Embryonic facial prominence (tissue), 1 donor: Measurements from ENCODE around the gene NSUN4.
"Not testable (repeated sequence)": the region's sequence is repeated elsewhere in the genome, so short reads cannot be mapped to it uniquely, and the experiment has no call there.

ENCODE experiments used
- DNase-seq: peaks from one replicate; pipeline ENCODE4 v3.0.0-alpha.2; 2016; ENCODE audit errors: extremely low spot score

NSUN4 gene

GRCh38 chr1:46340404-46341221, at the start of gene NSUN4:
Gene NSUN4 (plus strand): TSS chr1:46340807. CDS start chr1:46340827, 20 bp downstream.
- DNase-seq, result peak; percentile 94

GRCh38 chr1:46295306-46295705, 45.3 kb upstream of the NSUN4 start:
- DNase-seq, result no peak

- DNase-seq, result no peak
These were observed 42.2 kb upstream of the NSUN4 start for GRCh38 chr1:46298387-46298786.

GRCh38 chr1:46300673-46301405, 39.8 kb upstream of the NSUN4 start:
- no peak for DNase-seq

GRCh38 chr1:46301406-46301807, 39.2 kb upstream of the NSUN4 start:
- no peak for DNase-seq

GRCh38 chr1:46301808-46302640, 38.6 kb upstream of the NSUN4 start:
- DNase-seq, result no peak

- no peak for DNase-seq
These were observed 38.0 kb upstream of the NSUN4 start for GRCh38 chr1:46302641-46303037.

- peak; percentile 91 for DNase-seq
These were observed 37.4 kb upstream of the NSUN4 start, which contains the start of the genes LRRC41 and UQCRH for GRCh38 chr1:46303038-46303871. Gene LRRC41 (minus strand): TSS chr1:46303616. CDS start chr1:46303322, 294 bp downstream. Gene UQCRH (plus strand): TSS chr1:46303698. CDS start chr1:46303767, 69 bp downstream.

- peak; percentile 7 for DNase-seq
These were observed 36.7 kb upstream of the NSUN4 start for GRCh38 chr1:46303872-46304326.

GRCh38 chr1:46306159-46306530, 34.5 kb upstream of the NSUN4 start:
- no peak for DNase-seq

GRCh38 chr1:46309401-46310159, 31.0 kb upstream of the NSUN4 start:
- DNase-seq, result no peak

GRCh38 chr1:46310321-46310720, 30.3 kb upstream of the NSUN4 start:
- no peak for DNase-seq

- no peak for DNase-seq
These were observed 24.8 kb upstream of the NSUN4 start for GRCh38 chr1:46315669-46316403.

GRCh38 chr1:46317323-46317722, 23.3 kb upstream of the NSUN4 start:
- no peak for DNase-seq

GRCh38 chr1:46319301-46319700, 21.3 kb upstream of the NSUN4 start:
- not testable (repeated sequence) for DNase-seq

- not testable (repeated sequence) for DNase-seq
These were observed 20.4 kb upstream of the NSUN4 start for GRCh38 chr1:46319960-46320914.

GRCh38 chr1:46322191-46322590, 18.4 kb upstream of the NSUN4 start:
- DNase-seq, result not testable (repeated sequence)
